Renal cortex interstitium (tissue), 11 donors: ENCODE data around the gene RAG2. TPM values are rescaled to one million over a fixed set of nuclear protein-coding genes. Genes with fewer than 3 reads are reported as not detected.
A peak's percentile ranks its signal among the peaks of the same experiment; 100 is the strongest.
"Not testable (repeated sequence)": the region's sequence is repeated elsewhere in the genome, so short reads cannot be mapped to it uniquely, and the experiment has no call there.

ENCODE experiments used
- DNase-seq, 11 donors: peaks; one replicate each; pipeline ENCODE4 v3.0.0-alpha.2; 2013; ENCODE audit warnings: low read depth in 9 of 11, low spot score in 4 of 11; ENCODE audit errors: extremely low read depth in 1 of 11
- polyA plus RNA-seq, 3 donors: library from polyadenylated mRNA; unstranded; fragments of 120-200 nt; gene quantifications; one replicate each; pipeline ENCODE4 v1.2.1, GENCODE V29; 2013; ENCODE audit not compliant: insufficient read length in 3 of 3

The RAG2 gene
- polyA plus RNA-seq, 3 donors = 0.39 to 0.72 (median 0.48) TPM

DNA sequence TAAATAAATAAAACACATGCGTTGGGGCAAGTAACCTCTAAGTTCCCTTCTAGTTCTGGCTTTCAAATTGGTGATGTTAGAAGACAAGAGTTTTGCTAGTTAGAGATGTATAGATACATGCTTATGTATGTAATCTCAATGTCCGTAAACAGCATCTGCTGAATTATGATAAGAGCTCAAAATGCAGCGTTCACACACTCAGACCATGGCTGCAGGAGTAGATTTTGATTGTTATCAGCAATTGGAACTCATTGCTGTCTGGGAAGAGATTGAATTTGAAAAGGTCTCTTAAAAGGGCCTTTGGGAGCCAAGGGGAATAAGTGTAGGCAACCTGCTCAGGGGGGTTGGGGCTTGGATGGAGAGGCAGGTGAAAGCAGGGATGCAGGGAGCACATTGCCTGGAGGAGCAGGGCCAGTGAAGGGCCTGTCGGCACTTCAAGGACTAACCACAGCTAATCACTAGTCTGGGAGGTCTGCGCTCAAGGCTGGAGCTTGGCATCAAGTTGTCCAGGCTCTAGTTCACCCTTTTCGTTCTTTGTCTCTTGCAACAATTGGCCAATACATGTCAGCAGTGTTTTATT lies 32.9 kb downstream of the RAG2 start:
- no peak for DNase-seq

GRCh38 chr11:36564376-36565030 lies 33.5 kb downstream of the RAG2 start:
- DNase-seq = peak; percentile 41 to 83 (median 60)

- DNase-seq = no peak
Measured at GRCh38 chr11:36558571-36559413, 39.2 kb downstream of the RAG2 start.

DNA sequence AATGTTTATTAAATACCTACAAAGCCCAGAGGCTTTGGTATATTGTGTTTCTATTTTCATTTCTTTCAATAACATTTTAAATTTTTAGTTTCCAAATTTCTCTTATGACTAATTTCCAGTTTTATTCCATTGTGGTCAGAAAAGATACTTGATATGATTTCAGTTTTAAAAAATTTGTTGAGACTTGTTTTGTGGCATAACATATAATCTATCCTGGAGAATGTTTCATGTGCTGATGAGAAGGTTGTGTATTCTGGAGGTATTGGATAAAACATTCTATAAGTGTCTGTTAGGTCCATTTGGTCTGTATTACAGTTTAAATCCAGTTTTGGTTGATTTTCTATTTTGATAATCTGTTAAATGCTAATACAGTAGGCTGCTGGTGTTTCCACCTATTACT lies 40.0 kb downstream of the RAG2 start:
- no peak for DNase-seq

DNA sequence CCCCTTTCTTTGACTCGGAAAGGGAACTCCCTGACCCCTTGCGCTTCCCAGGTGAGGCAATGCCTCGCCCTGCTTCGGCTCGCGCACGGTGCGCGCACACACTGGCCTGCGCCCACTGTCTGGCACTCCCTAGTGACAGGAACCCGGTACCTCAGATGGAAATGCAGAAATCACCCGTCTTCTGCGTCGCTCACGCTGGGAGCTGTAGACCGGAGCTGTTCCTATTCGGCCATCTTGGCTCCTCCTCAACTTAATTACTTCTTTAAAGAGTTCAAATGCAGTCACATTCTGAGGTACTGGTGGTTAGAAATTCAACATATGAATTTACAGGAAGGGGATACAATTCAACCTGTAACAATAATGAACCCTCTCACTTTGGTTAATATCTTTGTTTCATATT lies 40.6 kb downstream of the RAG2 start:
- DNase-seq = not testable (repeated sequence)

- no peak for DNase-seq
Measured at GRCh38 chr11:36550385-36551115, 47.5 kb downstream of the RAG2 start.

Other genes with a start within 250 kb of the RAG2 start
- gene TRAF6, start 88.0 kb downstream of the RAG2 start, polyA plus RNA-seq = 10 to 100 TPM; 15.9 to 17.4 (median 17.2) TPM
- 1 to 10 TPM; 2.8 TPM for gene RAG1, start 30.2 kb downstream of the RAG2 start, polyA plus RNA-seq
- gene IFTAP, start 3.7 kb downstream of the RAG2 start, polyA plus RNA-seq = 10 to 100 TPM; 47.1 to 62.9 (median 57.4) TPM